SKM-1 (cell line): ENCODE measurements around the gene P2RX1.
A peak's percentile ranks its signal among the peaks of the same experiment; 100 is the strongest.

Experiments
- DNase-seq: peaks from one replicate; lab custom pipeline; 2025; ENCODE audit not compliant: unreplicated experiment; lab: John Stamatoyannopoulos, UW

P2RX1 gene

DNA sequence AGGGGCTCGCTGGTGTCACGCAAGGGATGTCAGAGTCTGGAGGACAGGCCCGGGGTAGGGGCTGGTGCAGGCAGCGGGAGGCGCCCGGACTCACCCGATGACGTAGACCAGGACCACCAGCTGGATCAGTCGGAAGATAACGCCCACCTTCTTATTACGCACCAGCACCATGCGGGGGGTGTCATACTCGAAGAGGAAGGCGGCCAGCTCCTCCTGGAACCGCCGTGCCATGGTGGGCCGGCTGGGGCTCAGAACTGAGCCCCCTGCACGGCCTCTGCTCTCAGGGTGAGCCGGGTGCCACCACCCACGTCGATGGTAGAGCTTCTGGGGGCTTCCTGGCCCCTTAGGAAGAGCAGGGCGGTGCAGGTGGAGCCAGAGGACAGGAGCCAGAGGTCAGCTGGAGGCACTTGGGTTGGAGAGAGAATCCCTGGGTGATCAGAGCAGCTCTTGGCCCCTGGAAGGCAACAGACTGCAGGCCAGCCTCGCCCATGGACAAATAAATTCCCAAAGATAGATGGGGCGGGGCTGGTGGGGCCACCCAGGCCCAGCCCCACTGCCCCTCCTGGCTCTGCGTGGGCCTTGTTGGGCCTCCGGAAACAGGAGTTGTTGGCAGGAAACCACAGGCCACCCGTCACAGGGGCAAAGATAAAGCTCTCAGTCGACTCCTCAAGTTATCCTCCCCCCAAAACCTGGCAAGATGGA is at the start of gene P2RX1:
Gene P2RX1 (minus strand): TSS at position 471 of the 702 bp plus-strand sequence. CDS start 240 bp downstream, at position 231.
- peak; percentile 34 for DNase-seq

DNA sequence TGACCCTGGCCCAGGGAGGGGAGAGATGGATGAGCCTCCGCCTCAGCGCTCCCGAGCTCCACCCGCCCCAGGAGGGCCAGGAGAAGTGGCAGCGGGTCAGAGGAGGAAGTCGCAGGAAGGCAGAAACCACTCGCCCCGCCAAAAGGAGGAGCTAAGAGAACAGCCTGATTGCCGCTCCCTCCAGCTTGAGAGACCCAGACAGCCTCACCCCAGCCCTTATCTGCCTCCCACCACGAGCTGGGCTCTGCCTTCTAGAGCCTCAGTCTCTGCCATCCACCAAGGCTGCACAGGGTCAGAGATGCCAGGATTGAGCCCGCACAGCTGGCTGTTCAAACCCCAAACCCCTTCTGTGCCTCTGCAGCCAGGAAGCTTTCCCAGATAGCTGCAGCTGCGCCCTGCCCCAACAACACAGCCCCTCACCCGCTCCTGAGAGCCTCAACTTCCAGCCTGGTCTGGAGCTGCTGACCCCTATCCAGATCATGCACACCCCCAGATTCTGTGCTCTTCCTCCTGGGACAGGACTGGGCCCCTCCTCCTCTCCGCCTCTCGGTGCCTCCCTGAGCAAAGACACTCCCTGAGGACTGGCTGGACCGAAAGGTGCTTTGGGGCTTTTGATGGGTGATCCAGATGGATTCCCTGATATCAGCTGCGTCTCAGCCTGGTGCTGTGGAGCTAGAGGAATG is 49.0 kb upstream of the P2RX1 start:
- peak; percentile 9 for DNase-seq

DNA sequence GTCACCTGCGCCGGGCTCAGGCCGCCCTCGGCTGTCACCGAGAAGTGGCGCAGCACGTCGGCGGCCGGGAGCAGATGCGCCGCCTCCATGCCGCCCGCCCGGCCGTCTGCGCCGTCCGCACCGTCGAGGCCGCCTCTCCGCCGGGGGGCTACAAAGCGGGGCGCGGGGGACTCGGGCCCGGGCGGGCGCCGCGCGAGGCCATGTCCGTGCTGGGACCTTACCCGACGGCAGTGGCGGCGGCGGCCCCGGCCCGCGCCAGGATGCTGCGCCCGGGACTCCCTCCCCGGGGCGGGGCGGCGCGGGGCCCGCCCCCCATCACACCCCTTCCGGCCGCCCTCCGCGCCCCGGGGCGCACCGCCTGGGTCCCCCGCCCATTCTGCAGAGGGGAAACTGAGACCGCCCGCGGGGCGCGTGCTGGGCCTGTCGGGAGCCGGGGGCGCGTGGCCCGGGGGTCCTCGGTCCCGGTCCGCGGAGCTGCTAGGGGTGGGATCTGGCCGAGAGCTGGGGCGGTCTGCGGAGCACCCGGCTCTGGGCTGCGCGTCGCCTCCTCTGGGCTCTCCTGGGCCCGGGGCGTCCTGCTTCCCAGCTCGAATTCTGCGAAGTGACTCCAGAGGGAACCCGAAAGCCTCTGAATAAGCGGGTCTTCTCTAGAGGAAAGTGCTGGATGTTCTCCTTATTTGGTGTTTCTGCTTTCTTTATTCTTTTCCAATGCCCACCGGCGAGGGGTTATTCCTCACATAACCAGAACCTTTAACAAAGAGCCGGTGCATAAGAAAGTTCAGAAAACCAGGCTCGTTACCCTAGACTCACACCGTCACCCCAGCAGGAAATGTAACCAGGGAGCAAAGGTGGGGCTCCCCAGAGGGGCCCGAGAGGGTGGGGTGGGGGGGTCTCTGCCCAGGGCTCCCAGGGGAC is 48.2 kb upstream of the P2RX1 start, which contains the start of gene ATP2A3:
Gene ATP2A3 (minus strand): TSS at position 235 of the 915 bp plus-strand sequence. CDS start 146 bp downstream, at position 89.
- no peak for DNase-seq

DNA sequence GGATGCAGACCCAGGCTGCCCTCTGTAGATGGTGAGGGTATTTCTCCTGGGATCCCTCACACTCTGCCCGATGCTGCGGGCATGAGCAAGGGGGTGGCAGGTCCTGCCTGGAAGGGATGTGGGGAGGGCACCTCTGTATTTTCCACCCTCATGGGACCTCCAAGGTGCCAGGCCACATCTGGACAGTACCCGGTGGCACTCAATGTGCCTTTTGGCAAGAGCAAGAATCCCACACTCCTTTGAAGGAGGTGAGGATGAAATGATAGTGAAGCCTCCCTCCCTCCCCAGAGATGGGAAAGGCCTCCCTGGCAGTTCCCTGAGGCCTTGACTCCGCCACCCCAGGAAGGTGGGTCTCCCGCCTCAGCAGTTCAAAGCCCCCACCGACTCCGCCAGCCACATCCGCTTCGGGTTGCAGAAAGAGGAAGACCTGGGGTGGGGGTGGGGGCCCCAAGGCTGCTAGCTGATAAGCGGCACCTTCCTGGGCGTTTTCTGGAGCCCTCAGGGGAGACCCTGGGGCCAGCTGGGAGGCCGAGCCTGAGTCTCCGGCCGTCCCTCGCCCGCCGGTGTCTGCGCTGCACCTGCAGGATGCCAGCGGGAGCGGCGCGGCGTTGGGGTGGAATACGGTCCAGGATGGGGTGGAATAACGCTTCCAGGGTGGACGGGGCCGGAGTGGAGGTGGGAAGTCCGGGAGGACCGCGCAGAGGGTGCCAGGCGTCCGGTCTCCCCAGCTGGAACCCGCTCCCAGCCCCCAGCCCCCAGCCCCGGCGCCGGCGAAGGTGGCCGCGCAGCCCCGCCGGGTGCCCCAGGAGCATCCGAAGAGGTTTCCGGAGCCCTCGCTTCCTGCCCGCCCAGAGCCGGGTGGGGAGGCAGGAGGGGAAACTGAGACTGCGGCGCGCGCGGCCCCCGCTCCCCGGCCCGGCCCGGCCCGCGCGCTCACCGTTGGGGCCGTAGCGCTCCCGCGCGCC is 47.3 kb upstream of the P2RX1 start:
- DNase-seq: peak; percentile 9

DNA sequence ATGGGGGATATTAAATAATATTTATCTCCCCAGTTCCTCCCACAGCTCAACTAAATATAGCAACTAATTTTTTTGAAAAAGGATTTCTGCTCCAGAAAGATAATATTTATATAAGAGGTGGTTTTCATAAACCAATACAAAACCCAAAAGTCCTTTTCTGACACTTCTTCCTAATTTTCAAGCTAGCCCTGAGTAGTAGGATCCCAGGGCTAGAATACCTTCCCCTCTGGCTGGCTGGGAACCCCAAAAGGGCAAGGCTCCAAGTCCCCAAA is 46.6 kb upstream of the P2RX1 start:
- no peak for DNase-seq

DNA sequence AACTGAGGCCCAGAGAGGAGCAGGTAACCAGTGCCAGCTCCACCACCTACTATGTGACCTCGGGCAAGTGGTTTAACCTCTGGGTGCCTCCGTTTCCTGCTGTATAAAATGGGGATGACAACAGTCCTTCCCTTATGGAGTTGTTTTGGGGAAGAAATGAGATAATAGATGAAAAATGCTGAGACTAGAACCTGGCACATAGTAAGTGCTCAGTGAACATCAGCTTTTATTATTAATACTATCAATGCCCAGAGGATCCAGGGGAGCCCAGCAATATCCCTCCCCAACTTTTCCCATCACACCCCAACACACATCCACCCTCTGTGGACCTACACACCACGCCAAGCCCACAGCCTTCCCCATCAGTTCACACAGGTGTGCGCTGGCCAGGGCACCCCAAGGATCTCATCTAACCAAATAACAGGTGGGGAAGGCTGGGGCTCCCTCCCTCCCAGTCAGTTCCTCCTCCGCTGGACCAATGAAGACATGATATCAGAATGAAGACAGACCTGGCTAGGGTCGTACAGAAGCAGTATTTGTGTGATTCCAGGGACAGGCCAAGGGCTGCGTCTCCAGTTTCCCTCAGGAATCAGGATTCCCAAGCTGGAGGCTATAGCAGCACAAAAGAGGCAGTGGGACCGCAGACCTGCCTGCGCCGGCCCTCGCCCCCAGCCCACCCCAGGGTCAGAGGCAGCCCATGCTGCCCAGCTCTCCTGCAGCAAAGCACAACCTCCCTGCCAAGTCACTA is 46.1 kb upstream of the P2RX1 start:
- DNase-seq: no peak

DNA sequence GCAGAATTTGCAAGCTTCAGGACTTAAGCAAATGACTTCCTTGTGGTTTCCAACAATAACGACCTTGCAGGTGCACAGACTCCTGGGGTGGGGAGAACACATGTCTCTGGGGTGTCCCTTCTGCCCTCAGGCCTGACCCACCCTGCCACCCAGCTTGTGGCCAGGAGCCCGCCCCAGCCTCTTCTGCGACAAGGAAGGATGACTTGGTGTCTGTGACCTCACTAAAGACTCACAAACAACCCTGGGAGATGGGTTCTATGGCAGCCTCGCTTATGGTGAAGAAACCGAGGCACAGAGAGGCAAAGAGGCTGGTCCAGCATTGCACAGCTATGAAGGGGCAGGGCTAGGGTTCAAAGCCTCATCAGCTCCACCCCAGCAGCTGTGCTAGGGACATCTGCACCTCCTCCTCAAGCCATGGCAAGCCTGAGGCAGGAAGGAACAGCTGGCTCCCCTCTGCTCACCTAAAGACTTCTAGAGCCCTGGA is 45.3 kb upstream of the P2RX1 start:
- DNase-seq: no peak

DNA sequence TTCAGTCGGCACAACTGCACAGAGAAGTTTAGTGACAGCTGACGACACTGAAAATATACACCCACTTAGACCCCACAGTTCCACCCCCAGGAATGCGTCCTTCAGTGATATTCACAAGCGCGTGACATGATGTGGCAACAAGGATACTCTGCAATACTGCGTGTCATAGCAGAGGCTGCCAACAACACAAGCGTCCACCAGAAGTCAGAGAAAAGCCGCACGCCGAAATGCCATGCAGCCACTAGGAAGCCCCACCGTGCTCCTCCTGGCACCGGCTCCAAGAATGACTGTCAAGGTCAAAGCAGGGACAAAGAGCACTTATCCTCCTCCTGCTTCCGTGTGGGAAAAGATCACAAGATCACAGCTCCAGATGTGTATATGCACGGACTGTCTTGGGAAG is 44.5 kb upstream of the P2RX1 start:
- no peak for DNase-seq

DNA sequence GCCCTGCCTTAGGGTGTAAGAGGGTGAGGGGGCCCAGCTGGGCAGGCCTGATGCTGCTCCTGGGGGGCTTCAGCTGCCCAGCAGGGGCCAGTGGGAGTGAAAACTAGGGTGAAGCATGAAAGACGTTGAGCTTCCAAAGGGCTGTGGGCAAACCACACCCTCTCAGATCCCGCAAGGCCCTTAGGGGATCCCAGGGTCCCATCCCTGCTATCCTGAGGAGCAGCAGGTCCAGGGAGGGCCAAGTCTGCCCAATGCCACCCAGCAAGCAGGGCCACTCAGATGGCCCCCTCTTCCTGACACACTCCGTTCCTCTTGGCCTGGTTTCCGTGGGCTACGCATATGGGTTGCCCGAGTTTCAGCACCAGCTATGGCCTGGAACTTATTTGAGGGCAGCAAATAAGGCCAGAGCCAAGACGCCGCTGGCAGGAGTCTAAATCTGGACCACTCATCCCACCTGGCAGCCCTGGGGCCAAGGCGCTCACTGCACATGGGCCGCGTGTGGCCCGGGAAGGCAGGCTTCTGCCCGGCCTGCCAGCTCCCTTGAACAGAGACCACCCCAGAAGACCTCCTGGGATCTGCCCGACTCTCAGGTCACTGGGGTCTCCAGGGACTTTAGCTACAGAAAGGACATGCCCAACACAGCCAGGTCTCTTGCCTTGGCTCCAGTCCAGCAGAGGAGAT is 43.8 kb upstream of the P2RX1 start:
- no peak for DNase-seq

DNA sequence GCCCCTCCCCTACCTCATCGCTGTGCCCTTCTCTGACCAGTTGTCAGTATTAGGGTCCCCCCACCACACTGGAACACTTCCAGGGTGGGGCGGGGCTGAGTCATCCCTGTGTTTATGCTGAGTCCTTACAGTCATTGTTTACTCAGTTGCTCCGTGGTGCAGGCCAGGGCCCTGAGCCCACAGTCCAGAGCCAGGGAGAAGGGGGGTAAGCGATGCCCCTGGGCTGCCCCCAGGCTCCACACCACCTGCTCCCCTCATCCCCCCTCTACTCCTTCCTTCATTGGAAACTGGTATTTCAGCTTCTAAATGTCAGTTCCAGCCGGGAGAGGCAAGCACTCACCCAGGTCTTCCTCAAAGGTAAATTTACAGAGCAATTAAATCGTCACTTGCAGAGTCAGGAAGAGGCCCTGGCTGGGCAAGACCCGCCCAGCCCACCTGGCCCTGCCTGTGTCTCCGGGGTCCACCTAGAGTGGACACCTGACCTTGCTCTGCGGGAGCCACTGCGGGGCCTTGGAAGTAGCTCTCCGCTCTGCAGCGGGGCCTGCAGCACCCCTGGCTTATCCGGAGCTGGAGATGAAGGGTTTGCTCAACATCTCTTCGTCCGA is 43.1 kb upstream of the P2RX1 start:
- DNase-seq: no peak

DNA sequence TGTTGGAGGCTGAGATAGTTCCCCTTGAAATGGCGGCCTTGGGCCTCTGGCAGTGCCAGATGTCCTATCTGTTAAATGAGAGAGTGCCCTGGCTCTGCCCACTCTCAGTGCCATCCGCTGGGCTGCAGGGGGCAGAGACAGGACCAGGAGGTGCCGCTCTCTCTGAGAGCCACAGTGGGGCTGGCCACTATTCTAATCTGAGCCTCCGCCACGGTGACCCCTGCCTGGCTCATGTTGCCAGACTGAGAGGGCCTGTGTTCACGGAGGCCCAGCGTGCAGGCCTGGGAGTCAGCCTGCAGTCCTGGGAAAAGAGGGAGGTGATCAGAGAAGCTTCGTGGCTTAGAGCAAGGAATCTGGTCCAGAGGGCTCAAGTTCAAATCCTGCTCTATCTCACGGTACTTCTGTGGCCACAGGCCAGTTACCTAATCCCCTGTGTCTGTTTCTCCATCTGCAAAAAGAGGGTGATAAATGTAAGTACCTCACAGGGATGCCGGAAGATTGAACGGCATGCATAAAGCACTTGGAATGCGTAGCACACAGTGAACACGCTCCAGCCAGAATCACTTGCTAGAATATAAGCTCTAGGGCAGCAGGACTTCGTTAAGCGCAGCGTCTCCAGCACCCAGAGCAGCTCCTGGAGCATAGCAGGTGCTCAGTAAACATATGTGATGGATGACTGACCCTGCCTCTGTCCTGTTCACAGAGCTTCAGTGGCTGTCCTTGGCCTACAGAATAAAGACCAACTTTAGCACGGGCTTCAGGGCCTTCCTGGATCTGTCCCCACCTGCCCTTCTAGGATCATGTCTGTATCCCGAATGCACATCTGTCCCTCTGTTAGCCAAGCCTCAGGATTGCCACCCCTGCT is 41.7 kb upstream of the P2RX1 start:
- no peak for DNase-seq

DNA sequence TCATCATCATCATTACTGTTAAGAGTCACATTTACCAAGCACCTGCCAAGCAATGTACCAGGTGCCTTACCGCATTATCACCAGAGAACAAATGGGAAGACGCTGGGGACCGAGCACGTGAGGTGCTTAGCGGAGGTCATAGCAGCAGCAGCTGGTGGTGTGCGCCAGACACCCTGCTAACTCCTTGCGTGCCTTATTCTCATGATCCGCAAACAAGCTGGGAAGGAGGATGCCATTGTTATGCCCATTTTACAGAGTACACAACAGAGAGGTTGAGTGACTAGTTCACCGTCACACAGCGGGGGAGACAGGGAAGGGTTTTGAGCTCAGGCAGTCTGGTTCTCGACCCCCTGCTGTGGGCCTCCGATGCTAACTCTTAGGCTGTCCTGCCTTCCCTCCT is 40.7 kb upstream of the P2RX1 start:
- no peak for DNase-seq

DNA sequence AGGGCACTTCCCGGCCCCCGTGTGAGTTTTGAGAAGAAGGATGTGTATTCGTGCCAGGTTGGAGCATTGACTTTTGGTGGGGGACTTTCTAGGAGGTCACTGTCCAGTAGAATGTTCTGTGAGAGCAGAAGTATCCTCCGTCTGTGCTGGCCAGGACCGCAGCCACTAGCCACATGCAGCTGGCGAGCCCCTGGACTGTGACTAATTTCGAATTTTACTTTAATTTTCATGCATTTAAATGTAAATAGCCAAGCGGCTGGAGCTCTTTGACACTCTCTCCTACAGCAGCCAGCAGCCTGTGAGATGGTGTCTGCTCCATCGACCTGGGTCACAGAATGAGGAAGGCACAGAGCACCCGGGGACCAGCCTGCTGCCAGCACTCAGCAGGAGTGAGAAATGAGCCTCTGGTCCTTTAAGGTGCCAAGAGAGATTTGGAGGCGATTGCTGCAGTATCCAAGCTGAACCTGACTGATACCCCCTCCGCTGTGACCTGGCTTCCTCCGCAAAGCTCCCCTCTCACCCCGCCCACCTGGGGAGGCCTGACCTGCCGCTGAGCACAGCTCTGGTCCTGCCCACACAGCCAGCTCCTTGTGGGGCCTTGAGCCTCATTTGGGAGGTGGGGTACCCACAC is 40.2 kb upstream of the P2RX1 start:
- no peak for DNase-seq

DNA sequence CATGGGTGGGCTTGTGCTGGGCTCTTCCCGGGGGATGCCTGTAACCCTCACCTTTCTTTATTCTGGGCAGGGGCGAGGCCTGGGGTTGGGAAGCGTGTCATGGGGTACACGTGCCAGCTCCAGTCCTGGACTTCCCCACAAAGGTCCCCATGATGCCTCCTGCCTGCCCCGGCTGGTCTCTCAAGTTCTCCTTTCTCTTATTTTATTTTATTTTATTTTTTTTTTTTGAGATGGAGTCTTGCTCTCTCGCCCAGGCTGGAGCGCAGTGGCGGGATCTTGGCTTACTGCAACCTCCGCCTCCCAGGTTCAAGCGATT is 39.4 kb upstream of the P2RX1 start:
- DNase-seq: no peak

DNA sequence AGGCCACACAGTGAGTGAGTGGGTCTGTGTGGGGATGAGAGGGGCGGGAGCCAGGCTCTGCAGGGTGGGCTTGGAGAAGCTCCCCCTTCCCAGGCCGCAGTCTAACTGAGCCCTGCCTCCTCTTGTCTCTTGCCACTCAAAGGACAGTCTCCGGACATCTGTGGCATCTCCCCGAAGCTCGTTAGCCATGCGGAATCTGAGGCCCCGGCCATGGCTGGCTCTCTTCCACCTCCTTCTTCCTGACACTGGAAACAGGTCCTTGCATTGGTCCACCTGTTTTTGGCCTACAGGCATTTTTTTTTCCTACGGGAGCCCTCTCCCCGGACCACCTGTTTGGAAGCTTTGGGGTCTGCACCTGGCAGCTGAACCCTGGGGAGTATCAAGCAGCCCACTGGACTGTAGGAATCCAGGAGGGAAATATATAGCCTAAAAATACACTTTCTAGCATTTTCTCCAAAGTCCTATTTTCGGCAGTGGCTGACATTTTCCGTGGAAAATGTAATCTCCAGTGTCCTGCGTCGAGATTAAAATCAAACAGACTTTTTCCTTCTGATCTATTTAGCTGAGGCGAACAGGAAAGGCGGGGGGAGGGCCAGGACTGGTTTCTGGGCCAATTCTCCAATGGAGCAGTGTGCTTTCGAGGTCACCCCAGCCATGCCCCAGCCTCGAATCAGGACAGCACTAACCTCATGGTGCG is 38.9 kb upstream of the P2RX1 start:
- no peak for DNase-seq

DNA sequence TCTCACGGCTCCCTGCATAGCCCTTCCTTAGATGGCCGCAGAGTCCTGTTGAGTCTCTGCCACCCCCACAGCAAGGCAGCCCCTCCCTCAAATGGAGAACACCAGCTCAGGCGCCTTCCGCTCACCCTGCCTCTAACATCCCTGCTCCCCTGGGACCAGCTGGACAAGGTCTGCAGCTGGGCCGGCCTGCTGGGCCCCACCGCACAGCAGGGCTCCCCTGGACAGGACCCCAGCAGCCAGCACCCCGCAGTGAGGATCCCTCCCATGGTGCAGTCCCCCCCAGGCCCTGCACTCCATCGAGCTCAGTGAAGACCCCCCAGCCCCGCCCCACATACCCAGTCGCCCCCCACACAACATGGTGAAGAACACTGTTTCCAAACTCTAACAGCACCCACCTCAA is 37.8 kb upstream of the P2RX1 start:
- DNase-seq: no peak

DNA sequence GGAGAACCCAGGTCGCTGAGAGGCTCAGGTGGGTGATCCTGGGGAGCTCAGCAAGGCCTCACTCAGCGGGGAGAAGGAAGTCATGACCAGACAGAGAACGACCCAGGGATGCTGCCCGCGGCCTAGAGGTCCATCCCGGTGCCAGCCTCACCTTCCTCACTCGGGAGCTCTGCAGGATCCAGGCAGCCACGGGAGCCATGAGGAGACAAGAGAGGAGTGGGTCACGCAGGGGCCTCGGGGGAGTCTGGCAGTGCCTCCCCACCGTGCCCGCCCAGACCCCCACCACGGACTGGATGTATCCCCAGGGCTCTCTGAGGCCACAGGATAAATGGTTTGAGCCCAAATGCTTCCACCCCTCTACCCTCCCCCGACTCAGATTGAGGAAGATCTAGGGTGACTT is 37.3 kb upstream of the P2RX1 start:
- no peak for DNase-seq
